HS-27A (cell line): Measurements from ENCODE around the gene TLE3.

Source experiments
- DNase-seq: peaks from one replicate; pipeline ENCODE4 v3.0.0-alpha.2; 2012; ENCODE audit warnings: low read depth, missing footprints

Gene TLE3

GRCh38 chr15:70029297-70029701 is 68.4 kb downstream of the TLE3 start:
- no peak for DNase-seq

- DNase-seq, result no peak
These were observed 70.2 kb downstream of the TLE3 start for GRCh38 chr15:70027518-70027917.

GRCh38 chr15:70026991-70027390 is 70.7 kb downstream of the TLE3 start:
- no peak for DNase-seq

- DNase-seq, result no peak
These were observed 72.1 kb downstream of the TLE3 start for GRCh38 chr15:70025413-70026296.

- no peak for DNase-seq
These were observed 73.2 kb downstream of the TLE3 start for GRCh38 chr15:70024521-70024920.

GRCh38 chr15:70023769-70024491 is 73.8 kb downstream of the TLE3 start:
- DNase-seq, result no peak

GRCh38 chr15:70023064-70023768 is 74.5 kb downstream of the TLE3 start:
- no peak for DNase-seq

GRCh38 chr15:70020229-70020628 is 77.5 kb downstream of the TLE3 start:
- no peak for DNase-seq

GRCh38 chr15:70018646-70019600 is 78.8 kb downstream of the TLE3 start:
- DNase-seq, result no peak

GRCh38 chr15:70017801-70018200 is 79.9 kb downstream of the TLE3 start:
- DNase-seq, result no peak

- DNase-seq, result no peak
These were observed 80.7 kb downstream of the TLE3 start for GRCh38 chr15:70017025-70017424.

GRCh38 chr15:70016511-70016994 is 81.2 kb downstream of the TLE3 start:
- no peak for DNase-seq

GRCh38 chr15:70014860-70015490 is 82.7 kb downstream of the TLE3 start:
- DNase-seq, result no peak

GRCh38 chr15:70014331-70014730 is 83.4 kb downstream of the TLE3 start:
- no peak for DNase-seq

- DNase-seq, result no peak
These were observed 83.9 kb downstream of the TLE3 start for GRCh38 chr15:70013656-70014313.

- no peak for DNase-seq
These were observed 84.8 kb downstream of the TLE3 start for GRCh38 chr15:70012895-70013294.

GRCh38 chr15:70008697-70009290 is 88.9 kb downstream of the TLE3 start:
- DNase-seq, result no peak

- DNase-seq, result no peak
These were observed 91.2 kb downstream of the TLE3 start for GRCh38 chr15:70006259-70007147.

- DNase-seq, result no peak
These were observed 92.9 kb downstream of the TLE3 start for GRCh38 chr15:70004826-70005225.
